MG63 (cell line): ENCODE data around the gene KCTD19. TPM values are rescaled to one million over a fixed set of nuclear protein-coding genes. Genes with fewer than 3 reads are reported as not detected.

Experiments
- DNase-seq: peaks from one replicate; pipeline ENCODE4 v3.0.0-alpha.2; 2020
- H3K27me3 ChIP-seq: fragments of 250-450 bp; sonication (Bioruptor Pico); 2 replicates; pipeline ENCODE4 v1.5.1; 2020; ENCODE audit warnings: mild to moderate bottlenecking, moderate library complexity
- H3K36me3 ChIP-seq: fragments of 250-450 bp; sonication (Bioruptor Pico); 2 replicates; pipeline ENCODE4 v1.5.1; 2020; ENCODE audit warnings: mild to moderate bottlenecking, moderate library complexity
- H3K4me3 ChIP-seq: fragments of 250-450 bp; sonication (Bioruptor Pico); 2 replicates; pipeline ENCODE4 v1.5.1; 2020; ENCODE audit warnings: mild to moderate bottlenecking, moderate library complexity
- H3K9me3 ChIP-seq: fragments of 250-450 bp; sonication (Bioruptor Pico); 2 replicates; pipeline ENCODE4 v1.5.1; 2020; ENCODE audit warnings: mild to moderate bottlenecking, moderate library complexity
- total RNA-seq: library from RNA; depleted of rRNA; stranded (reverse); fragments of >200 nt; shearing (Covaris generic); gene quantifications from 2 replicates; pipeline ENCODE4 v1.2.3, GENCODE V29; 2014; ENCODE audit warnings: low replicate concordance

Gene KCTD19
- total RNA-seq, 1 experiment from 2014 or later = not detected

DNA sequence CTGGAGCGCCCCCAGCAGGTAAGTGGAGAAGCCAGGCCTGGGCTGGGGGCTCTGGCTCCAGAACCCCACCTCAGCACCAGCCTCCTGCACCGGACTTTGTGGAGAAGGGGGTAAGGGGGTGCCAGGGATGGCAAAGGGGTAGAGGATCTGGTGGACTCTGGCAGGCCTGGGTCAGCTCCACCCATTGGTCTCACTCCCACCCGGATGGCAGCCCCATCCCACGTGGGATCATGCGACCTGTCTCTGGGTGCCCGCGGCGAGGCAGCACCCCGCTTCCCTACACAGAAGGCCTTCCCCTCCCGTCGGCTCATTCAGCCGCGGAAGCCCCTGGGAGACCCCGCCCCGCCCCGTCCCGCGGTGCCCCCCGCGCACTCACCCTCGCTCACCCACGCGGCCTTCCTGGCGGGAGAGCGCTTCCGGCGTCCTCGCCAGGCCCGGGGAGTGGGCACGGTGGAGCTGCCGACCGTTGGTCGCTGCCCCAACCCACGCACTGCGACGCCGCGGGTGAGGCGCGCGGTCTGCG, 47.7 kb downstream of the KCTD19 start:
- H3K9me3 ChIP-seq = no peaks in the 10 kb centered on the region
- H3K27me3 ChIP-seq = no peaks in the 10 kb centered on the region
- H3K36me3 ChIP-seq = peaks cover 54% of the 10 kb centered on the region
- H3K4me3 ChIP-seq = peak overlapping the region; percentile 64
- peak; percentile 80 for DNase-seq

- H3K9me3 ChIP-seq = no peaks in the 10 kb centered on the region
- DNase-seq = peak; percentile 85
- no peaks in the 10 kb centered on the region for H3K27me3 ChIP-seq
- H3K4me3 ChIP-seq = peak overlapping the region; percentile 64
- peaks cover 50% of the 10 kb centered on the region for H3K36me3 ChIP-seq
Observed at GRCh38 chr16:67277999-67278772, 48.4 kb downstream of the KCTD19 start.

GRCh38 chr16:67277294-67277998, 49.1 kb downstream of the KCTD19 start:
- H3K36me3 ChIP-seq = peaks cover 43% of the 10 kb centered on the region
- no peaks in the 10 kb centered on the region for H3K27me3 ChIP-seq
- H3K9me3 ChIP-seq = no peaks in the 10 kb centered on the region
- peak overlapping the region; percentile 64 for H3K4me3 ChIP-seq
- DNase-seq = peak; percentile 96

- H3K27me3 ChIP-seq = no peaks in the 10 kb centered on the region
- H3K4me3 ChIP-seq = no peak overlapping the region
- no peak for DNase-seq
- H3K36me3 ChIP-seq = peaks cover 25% of the 10 kb centered on the region
- no peaks in the 10 kb centered on the region for H3K9me3 ChIP-seq
Observed at GRCh38 chr16:67275321-67275720, 51.2 kb downstream of the KCTD19 start.

- Histone ChIP-seq H3K9me3 (no peaks in the 10 kb centered on the region), H3K27me3 (no peaks in the 10 kb centered on the region), H3K4me3 (no peak overlapping the region), H3K36me3 (peaks cover 12% of the 10 kb centered on the region)
- no peak for DNase-seq
Observed at GRCh38 chr16:67271446-67271845, 55.1 kb downstream of the KCTD19 start.

- no peaks in the 10 kb centered on the region for H3K9me3 ChIP-seq
- DNase-seq = no peak
- H3K27me3 ChIP-seq = no peaks in the 10 kb centered on the region
- H3K4me3 ChIP-seq = no peak overlapping the region
- peaks cover 7% of the 10 kb centered on the region for H3K36me3 ChIP-seq
Observed at GRCh38 chr16:67270931-67271338, 55.6 kb downstream of the KCTD19 start.

GRCh38 chr16:67269766-67270165, 56.8 kb downstream of the KCTD19 start:
- peak; percentile 82 for DNase-seq
- H3K4me3 ChIP-seq = no peak overlapping the region
- H3K36me3 ChIP-seq = 0 out of 2 replicates have a peak, but pooled peaks cover 2% of the 10 kb centered on the region
- H3K9me3 ChIP-seq = no peaks in the 10 kb centered on the region
- H3K27me3 ChIP-seq = no peaks in the 10 kb centered on the region

DNA sequence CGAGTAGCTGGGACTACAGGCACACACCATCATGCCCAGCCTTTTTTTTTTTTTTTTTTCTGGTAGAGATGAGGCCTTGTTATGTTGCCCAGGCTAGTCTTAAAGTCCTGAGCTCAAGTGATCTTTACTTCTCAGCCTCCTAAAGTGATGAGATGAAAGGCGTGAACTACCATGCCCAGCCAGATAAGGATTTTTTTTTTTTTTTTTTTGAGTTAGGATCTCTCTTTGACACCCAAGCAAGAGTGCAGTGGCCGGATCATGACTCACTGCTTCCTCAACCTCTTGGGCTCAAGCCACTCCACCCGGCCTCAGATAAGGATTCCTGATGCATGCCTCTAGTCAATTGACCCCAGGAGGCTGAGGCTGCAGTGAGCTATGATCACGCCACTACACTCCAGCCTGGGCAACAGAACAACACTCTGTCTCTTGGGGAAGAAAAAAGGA, 58.4 kb downstream of the KCTD19 start:
- Histone ChIP-seq H3K27me3 (no peaks in the 10 kb centered on the region), H3K36me3 (no peaks in the 10 kb centered on the region), H3K4me3 (no peak overlapping the region), H3K9me3 (no peaks in the 10 kb centered on the region)
- DNase-seq = peak; percentile 90

DNA sequence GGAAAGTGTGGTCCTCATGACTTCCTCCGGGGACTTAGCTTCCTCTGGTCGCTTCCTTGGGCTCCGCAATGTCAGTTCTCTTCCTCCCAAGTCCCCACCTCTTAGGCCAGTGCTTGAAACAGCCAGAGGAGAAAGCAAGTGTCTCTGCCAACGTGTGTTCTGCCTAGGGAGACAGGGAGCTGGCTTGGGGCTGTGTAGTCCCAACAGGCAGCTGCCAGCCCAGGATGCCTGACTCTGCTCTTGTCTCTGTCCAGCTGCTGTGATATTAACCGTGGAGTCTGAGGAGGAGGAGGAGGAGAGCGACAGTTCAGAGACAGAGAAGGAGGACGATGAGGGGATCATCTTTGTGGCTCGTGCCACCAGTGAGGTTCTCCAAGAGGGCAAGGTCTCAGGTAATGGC, 60.7 kb downstream of the KCTD19 start:
- no peaks in the 10 kb centered on the region for H3K27me3 ChIP-seq
- no peak overlapping the region for H3K4me3 ChIP-seq
- DNase-seq = no peak
- H3K9me3 ChIP-seq = no peaks in the 10 kb centered on the region
- H3K36me3 ChIP-seq = no peaks in the 10 kb centered on the region

DNA sequence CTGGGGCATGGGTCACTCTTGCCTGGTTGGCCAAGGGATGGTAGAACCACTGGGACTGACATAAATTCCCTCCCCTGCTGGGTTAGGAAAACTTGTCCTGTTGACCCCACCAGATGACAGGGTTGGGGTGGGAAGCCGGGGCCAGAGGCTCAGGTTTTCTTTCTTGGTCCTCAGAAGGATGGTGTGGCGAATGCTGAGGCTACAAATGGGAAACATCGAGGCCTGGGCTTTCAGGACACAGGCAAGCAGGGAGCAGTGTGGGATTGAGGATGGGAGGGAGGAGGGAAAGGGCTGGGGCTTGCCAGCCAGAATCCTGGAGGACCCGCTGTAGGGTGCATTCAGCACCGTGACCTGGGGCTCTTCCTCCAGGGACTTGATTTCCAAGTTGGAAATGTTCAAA, 61.7 kb downstream of the KCTD19 start:
- H3K36me3 ChIP-seq = no peaks in the 10 kb centered on the region

DNA sequence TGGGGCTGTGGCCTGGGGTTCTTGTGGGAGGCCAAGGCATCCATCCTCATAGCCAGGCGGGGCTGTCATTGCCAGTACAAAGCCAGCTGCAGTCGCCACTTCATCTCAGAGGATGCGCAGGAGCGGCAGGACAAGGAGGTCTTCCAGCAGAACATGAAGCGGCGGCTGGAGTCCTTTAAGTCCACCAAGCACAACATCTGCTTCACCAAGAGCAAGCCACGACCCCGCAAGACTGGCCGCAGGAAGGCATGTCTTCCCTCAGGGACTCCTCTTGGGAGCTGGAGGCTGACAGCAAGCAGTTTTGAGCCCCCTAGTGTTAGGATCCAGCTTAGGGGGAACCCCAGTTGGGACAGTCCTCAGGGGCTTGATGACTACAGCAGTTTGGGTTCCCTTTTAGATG, 62.3 kb downstream of the KCTD19 start:
- no peak for DNase-seq
- no peaks in the 10 kb centered on the region for H3K27me3 ChIP-seq

More for the DNA sequence above, 61.7 kb downstream of the KCTD19 start:
- Histone ChIP-seq H3K4me3 (no peak overlapping the region), H3K9me3 (no peaks in the 10 kb centered on the region), H3K27me3 (no peaks in the 10 kb centered on the region)
- no peak for DNase-seq

GRCh38 chr16:67263201-67263600, 63.3 kb downstream of the KCTD19 start:
- Histone ChIP-seq H3K4me3 (no peak overlapping the region), H3K36me3 (no peaks in the 10 kb centered on the region), H3K27me3 (no peaks in the 10 kb centered on the region), H3K9me3 (no peaks in the 10 kb centered on the region)
- no peak for DNase-seq

More for the DNA sequence above, 62.3 kb downstream of the KCTD19 start:
- Histone ChIP-seq H3K9me3 (no peaks in the 10 kb centered on the region), H3K36me3 (no peaks in the 10 kb centered on the region), H3K4me3 (no peak overlapping the region)

GRCh38 chr16:67260426-67261063, 66.0 kb downstream of the KCTD19 start:
- Histone ChIP-seq H3K9me3 (no peaks in the 10 kb centered on the region), H3K27me3 (no peaks in the 10 kb centered on the region), H3K36me3 (no peaks in the 10 kb centered on the region), H3K4me3 (no peak overlapping the region)
- no peak for DNase-seq

DNA sequence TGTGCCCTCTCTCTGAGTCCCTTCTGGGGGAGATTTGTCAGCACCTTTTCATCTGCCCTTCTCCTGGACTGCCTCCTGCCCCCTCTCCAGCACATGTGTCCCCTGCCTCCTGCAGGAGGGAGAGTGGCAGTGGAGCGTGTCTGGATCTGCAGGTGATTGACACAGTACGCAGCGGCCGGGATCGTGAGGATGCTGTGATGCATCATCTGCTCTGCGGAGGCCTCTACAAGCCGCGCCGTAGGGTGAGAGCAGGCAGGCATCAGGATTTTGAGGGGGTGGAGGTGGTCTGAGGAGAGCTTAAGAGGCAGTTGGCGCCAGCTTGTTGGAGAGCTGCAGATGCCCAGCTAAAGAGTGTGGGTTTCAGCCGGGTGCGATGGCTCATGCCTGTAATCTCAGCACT, 66.8 kb downstream of the KCTD19 start:
- Histone ChIP-seq H3K4me3 (no peak overlapping the region), H3K9me3 (no peaks in the 10 kb centered on the region), H3K36me3 (no peaks in the 10 kb centered on the region), H3K27me3 (no peaks in the 10 kb centered on the region)
- DNase-seq = no peak

GRCh38 chr16:67258161-67258835, 68.2 kb downstream of the KCTD19 start:
- H3K4me3 ChIP-seq = no peak overlapping the region

DNA sequence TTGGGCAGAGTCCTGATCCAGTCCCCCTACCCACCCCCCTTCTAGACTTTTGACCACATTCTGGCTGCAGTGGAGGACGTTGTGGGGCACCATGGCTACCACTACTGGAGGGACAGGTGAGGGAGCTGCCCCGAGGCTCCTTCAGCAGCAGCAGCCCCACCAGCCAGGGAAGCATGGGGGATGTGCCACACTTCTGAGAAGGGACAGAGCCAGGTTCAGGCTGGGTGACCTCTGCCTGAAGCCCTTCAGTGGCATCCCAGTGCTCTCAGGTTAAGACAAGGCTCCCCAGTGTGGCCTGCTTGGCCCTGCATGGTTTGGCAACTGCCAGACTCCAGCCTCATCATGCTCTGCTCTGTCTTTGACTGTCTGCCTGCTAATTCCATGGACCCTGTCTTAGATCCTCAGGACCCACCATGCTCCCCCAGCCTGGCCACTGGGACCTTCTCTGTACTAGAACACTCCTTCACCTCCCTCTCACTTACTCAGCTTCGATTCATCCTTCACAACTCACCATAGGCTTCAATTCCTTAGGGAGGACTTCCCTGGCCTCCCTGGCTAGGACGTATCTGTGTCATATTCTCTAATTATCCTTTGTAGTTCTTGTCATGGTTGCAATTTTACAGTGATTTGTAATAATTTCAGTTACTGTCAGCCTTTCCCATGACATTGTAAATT, 68.9 kb downstream of the KCTD19 start:
- no peak for DNase-seq

More at GRCh38 chr16:67258161-67258835, 68.2 kb downstream of the KCTD19 start:
- Histone ChIP-seq H3K36me3 (no peaks in the 10 kb centered on the region), H3K9me3 (no peaks in the 10 kb centered on the region), H3K27me3 (no peaks in the 10 kb centered on the region)
- DNase-seq = no peak

More for the DNA sequence above, 68.9 kb downstream of the KCTD19 start:
- no peaks in the 10 kb centered on the region for H3K27me3 ChIP-seq
- H3K36me3 ChIP-seq = no peaks in the 10 kb centered on the region
- no peaks in the 10 kb centered on the region for H3K9me3 ChIP-seq
- H3K4me3 ChIP-seq = no peak overlapping the region
